A549 (cell line): ENCODE measurements around the gene NUB1.

ENCODE experiments used
- BHLHE40 ChIP-seq: IDR thresholded peaks from 2 replicates; pipeline ENCODE4 v1.6.1; 2012; ENCODE audit warnings: low read depth, low read length, inconsistent platforms
- CBX2 ChIP-seq: fragments of 200-600 bp; sonication (generic); IDR thresholded peaks from 2 replicates; pipeline ENCODE4 v1.6.1; 2016; ENCODE audit warnings: low read depth, mild to moderate bottlenecking, borderline replicate concordance
- JUN ChIP-seq, 2 experiments: fragments of >200 bp; sonication (Bioruptor Twin); formaldehyde crosslinking; IDR thresholded peaks; 2 replicates in 1 of 2; 3 replicates in 1 of 2; pipeline ENCODE4 v1.6.1; 2016 to 2017

- no peak for TF ChIP-seq CBX2
- TF ChIP-seq BHLHE40 = no peak
- no peak for TF ChIP-seq JUN (IDR thresholded peaks at IDR 0.05)
Measured at GRCh38 chr7:151351967-151352366, 10.4 kb downstream of the NUB1 start.
